Stimulated activated CD4-positive, alpha-beta T cell treated with anti-CD3 and anti-CD28 coated beads, Interleukin-12 subunit alpha, Interleukin-12 subunit beta, amount 100 ng/mL, for 4 hours (primary cell): ENCODE measurements around the gene CYP4B1.

Experiments
- DNase-seq: peaks from one replicate; pipeline ENCODE4 v3.0.0-alpha.2; 2020

Gene CYP4B1

GRCh38 chr1:46797696-46798470 is 963 bp upstream of the CYP4B1 start:
- no peak for DNase-seq

DNA sequence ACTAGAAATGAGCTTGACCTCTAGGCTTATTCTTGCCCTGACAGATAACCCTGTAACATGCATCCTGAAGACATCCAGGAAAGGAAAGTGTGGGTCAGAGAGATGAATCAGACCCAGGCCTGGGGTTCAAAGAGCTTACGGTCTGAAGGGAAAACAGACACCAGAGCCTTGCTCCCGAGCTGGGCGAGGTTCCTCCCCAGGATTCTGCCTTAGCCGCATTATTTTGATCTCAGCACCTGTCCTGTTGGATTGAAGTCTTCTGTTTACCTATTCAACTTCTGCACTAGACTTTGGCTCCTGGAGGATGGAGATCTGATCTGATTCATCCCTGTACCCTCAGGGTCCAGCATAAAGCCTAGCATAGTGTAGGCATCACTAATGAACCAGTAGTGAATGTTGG is 1.9 kb downstream of the CYP4B1 start:
- no peak for DNase-seq

DNA sequence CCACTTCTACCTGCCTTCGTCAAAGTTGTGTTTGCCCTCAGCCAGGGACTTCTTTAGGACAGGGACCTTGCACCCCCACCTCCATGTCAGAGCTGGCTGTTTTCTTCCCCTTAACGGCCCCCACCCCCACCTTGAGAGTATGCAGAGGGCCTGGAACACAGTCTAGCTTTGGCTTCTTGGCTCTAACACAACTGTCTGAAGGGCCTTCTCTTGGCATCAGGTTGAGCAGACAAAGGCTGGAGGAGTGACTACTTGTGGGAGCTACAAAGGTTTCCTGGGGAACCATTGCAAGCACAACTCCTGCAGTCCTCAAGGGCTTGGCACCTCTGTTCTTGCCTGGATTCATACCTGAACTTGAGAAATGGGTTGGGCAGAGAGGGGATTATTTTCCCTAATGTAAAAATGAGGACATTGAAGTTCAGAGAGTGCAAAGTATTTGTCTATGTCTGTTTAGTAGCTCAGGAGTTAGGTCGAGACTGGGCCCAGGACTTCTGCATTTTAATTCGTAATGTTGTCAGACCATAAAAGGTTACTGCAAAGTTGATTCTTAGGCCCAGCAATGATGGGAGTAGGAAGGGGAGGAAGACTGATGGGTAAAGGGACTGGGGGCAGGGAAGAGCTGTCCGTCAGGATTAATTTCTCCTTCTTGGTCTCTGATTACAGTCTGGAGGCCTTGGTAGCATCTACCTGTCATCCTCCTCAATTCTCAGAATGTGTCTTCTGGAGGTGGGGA is 2.6 kb downstream of the CYP4B1 start:
- DNase-seq, result no peak

DNA sequence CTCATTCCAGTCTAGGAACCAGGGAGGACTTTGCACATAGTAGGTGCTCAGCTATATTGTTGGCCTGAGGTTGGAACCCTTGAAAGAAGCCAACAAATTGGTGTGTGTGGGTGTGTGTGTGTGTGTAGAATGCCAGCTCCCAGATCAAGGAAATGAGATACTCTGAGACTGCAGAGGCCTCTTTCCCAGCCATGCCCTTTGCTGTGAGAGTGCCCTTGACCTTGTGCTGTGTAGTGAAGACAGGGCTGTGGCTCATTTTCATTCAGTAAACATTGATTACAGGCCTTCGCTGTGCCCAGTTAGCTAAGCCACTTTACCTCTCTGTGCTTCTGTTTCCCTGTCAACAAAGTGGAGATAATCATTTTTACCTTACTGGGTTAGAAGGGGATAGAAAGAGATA is 3.2 kb downstream of the CYP4B1 start:
- no peak for DNase-seq

- DNase-seq, result no peak
Observed at GRCh38 chr1:46802901-46803574, 4.2 kb downstream of the CYP4B1 start.

- no peak for DNase-seq
Observed at GRCh38 chr1:46804027-46804889, 5.4 kb downstream of the CYP4B1 start.

DNA sequence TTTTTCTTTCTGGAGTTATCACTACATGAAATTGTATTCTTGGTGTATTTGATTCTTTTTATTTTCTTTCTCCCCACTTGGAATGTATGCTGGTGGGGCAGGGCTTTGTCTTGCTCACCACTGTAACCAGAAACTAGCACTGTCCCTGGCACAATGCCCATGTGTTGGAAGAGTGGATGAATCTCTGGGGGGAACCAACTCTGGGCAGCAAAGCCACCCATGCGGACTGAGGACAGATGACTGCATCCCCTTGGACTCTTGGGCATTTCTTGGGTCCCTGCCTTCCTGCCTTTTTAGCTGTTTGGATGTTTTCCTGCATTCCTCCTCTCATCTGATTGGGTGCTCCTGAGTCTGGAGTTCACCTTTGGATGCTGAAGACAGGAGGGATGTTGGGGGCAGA is 6.1 kb downstream of the CYP4B1 start:
- no peak for DNase-seq

DNA sequence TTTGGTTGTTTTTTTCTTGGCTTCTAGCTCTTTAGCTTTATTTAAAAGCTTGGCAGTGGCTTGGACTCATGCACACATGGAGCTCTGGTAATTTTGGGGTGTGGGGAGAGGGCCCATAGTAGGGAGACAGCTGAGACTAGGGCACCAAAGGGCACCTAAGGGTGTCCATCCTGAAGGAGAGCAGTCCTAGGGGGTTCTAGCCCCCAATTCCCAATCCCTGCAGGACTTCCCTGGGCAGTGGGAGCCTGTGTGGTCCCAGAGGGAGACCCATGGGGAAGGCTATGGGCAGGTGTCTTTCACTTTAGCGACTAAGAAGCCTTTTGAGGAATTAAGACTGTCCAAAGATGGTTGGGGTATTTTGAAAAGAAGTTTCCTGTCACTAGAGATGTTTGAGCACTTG is 6.9 kb downstream of the CYP4B1 start:
- no peak for DNase-seq

- DNase-seq, result no peak
Observed at GRCh38 chr1:46806196-46807020, 7.6 kb downstream of the CYP4B1 start.

DNA sequence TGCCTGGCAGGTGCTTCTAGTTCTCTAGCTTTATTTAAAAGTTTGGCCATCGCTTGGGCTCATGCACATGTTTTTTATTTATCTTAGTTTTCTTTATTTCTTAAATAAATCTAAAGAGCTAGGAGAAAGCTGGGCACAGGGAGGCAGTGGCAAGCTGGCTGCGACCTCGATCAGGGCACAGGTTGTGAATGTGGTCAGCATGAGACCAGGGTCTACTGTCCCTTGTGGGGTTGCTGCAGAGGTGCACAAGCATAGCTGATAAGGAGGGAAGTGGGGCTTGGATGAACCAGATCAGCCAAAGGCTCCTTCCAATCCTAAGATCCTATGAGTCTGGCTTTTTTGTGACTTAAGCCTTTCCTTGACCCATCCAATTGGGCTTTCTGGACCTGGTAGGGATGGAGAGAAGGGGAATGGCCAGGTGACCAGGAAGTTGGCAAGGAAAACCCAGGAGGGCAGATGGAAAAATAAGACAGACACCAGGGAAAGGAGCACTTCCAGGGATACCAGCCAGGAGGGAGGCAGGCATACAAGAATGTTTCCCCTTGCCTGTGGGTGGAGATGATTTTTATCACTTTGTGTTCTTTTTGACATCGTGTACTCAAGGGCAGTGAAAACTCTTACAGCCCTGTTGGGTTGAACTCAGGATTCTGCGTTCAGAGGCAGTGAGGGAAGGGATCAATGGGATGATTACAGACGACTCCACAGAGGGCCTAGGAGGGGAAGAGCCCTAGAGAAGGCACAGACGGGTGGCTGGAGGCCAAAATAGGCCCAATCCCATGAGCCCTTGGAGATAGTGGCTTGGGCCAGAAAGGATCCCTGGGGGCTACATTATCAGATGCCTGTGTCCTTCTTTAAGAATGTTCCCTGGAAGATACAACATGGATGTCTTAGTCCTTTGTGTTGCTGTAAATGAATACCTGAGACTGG is 8.5 kb downstream of the CYP4B1 start:
- DNase-seq, result no peak

GRCh38 chr1:46809071-46809470 is 10.2 kb downstream of the CYP4B1 start:
- no peak for DNase-seq

- DNase-seq, result no peak
Observed at GRCh38 chr1:46809904-46810303, 11.1 kb downstream of the CYP4B1 start.

DNA sequence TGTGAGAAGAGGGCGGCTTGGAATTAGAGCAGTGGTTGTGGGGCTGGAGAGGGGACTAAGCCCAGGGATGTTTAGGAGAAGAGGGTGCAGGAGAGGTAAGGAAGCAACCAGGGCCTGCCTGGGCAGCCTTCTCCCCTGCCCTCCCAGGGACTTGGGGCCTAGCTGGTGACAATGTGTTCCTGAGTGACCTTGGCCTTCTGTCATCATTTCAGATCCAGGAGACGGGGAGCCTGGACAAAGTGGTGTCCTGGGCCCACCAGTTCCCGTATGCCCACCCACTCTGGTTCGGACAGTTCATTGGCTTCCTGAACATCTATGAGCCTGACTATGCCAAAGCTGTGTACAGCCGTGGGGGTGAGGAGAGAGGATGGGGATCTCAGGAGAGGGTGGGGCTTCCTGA is 11.8 kb downstream of the CYP4B1 start:
- no peak for DNase-seq

DNA sequence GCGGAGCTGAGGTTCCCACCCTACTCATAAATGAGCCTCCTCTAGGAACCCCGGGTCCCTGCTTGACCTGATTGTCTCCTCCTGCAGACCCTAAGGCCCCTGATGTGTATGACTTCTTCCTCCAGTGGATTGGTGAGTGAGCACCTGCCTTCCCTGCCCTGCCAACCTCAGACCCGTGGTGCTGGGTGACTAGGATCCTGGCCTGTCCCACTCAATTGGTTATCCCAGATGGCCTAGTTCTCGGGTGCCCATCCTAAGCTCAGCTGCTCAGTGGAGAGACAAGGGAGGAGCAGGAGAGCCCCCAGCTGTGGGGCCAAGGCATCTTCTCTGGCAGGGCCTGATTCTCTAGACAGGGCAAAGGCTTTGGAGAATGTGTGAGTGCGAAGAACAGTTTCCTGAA is 12.2 kb downstream of the CYP4B1 start:
- DNase-seq, result no peak

GRCh38 chr1:46812065-46812963 is 13.5 kb downstream of the CYP4B1 start:
- DNase-seq, result no peak

DNA sequence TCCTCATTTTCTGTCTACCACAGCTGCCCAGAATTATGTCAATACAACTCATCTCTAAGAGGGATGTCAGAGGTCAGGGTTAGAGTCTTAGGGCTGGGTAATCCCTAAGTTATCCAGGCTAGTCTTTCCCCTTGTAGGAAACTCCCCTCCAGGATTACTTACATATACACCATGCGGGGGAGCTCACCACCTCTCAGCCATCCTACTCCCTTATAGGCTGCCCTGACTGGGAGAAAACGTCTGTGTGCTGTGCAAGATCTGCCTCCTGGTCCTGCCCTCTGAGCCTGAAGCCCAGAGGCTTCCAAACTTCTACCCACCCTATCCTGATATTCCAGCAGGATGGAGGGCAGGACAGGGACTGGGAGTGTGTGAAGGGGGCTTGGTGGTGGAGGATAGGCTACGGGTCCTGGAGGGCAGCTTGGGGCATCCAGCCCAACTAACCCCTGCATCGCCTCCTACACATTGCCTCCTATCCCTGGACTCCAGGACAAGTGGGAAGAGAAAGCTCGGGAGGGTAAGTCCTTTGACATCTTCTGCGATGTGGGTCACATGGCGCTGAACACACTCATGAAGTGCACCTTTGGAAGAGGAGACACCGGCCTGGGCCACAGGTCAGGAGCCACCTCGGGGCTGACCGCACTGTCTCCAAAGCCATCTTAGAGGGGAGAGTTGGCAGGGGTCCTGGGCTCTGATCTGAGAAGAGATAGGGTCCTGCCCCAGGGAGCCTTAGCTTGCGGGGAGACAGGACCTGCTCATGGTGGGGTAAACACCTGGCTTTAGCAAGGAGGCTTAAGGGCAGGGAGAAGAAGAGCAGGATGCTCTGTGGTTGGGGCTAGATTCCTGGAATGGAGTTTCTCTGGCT is 14.4 kb downstream of the CYP4B1 start:
- no peak for DNase-seq

DNA sequence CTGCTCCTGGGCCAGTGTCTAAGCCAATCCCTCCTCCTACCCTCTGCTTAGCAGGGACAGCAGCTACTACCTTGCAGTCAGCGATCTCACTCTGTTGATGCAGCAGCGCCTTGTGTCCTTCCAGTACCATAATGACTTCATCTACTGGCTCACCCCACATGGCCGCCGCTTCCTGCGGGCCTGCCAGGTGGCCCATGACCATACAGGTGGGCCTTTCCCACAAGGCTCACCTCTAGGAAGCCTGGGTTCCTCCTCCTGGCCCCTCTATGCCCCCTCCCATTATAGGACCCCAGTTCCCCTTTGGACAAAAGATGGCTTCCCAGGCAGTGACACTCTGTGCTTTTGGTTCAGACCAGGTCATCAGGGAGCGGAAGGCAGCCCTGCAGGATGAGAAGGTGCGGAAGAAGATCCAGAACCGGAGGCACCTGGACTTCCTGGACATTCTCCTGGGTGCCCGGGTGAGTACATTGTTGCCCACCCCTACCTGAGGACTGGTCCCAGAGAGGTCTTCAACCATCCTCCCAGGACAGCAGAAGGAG is 15.1 kb downstream of the CYP4B1 start:
- DNase-seq, result no peak

DNA sequence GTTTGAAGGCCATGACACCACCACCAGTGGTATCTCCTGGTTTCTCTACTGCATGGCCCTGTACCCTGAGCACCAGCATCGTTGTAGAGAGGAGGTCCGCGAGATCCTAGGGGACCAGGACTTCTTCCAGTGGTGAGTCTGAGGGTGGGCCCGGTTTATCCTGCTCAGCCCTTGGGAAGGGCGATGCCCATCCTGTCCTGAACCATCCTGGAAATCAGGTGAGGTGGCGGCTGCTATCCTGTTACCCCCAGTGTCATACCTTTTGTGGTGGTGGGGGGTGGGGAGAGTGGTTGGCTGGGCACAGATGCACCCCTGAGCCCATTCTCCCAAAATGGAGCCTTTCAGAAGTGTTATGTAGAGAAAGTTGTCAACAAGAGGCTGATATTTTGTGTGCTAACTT is 16.3 kb downstream of the CYP4B1 start:
- no peak for DNase-seq

DNA sequence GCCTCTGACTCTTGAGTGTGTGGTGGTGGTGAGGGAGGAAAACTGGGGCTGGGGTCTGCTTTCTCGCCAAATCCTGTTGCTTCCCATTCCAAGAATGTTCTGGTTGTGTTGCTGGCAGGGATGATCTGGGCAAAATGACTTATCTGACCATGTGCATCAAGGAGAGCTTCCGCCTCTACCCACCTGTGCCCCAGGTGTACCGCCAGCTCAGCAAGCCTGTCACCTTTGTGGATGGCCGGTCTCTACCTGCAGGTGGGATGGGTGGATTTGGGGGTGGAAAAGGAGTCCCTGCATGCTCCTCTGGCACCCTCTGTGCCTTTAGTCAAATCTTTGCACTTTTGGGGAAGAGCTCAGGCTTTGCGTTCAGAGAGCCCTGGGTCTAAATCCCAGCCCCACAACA is 18.1 kb downstream of the CYP4B1 start:
- DNase-seq, result no peak
